ACHN (cell line): ENCODE results near the gene PDE6B.

ENCODE experiments used
- DNase-seq: peaks from one replicate; pipeline ENCODE4 v3.0.0-alpha.2; 2015
- in situ Hi-C: cut with HindIII; loops from 2 replicates; pipeline ENCODE4 v1.10.0; 2017; ENCODE audit warnings: low sequenced_read_pairs, low pct_ligation_motif_present, low pct_unique_long_range_greater_than_20kb

The PDE6B gene

DNA sequence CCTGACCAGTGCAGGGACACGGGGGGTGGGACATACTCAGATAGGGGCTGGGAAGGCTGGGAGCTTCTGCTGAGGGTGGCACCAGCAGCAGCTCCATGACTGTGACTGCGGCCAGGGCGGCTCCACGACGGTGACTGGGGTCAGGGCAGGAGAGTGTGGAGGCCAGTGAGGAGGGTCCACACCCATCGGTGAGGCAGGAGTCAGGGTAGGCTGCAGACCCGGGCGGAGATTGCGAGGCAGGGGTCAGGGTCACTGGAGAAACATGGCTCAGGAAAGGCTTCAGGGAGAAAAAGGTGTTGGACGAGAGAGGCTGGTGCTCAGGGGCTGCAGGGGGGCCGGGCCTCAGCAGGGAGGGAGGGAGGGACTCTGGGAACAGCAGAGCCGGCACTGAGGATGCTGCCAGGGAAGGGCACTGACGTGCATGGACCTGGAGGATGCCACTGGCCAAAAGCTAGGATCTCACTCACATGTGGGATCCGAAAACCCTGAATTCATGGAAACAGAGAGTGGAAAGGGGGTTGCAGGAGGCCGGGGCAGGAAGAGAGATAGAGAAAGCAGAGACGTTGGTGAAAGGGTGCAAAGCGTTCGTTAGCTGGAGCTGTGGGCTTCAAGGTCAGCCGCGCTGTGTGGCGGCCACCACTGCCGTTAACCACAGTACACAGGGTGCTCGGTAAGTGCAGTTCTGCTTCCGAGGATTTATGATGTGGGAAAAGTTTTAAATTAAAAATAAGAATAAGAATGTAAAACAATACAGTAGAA lies 26.7 kb downstream of the PDE6B start:
- no peak for DNase-seq
- in situ Hi-C loops, result no loop called here

DNA sequence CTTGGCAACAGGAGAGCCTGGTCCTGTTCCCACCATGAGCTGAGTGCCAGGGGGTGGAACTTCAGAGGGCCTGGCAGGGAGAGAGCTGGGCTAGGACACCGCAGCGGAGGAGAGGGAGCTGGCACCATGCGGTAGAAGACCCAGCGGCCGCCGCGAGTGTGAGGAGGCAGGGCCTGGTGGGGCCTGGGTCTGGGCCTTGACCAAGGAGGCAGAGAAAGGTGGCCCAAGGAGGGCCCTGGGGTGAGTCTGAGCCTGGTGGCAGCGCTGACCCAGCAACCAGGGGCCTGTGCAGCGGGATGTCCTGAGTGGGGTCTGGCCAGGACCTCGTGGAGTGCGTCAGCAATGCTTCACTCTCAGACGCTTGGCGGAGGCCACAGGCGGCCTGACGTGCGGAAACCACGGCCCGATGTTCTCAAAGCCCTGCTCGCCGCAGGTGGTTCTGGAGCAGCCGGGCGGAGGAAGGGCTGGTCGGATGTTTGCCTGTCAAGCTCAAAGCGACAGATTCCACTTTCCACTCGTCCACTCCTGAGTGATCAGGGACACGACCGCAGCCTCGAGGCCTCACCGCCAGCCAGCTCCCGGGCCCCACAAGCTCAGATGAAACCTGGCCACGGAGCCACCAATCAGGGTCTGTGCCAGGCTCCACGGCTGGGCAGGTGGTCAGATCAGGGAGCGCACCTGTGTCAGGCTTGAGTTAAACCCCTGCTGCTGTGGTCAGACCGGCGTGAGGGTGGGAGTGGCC lies 27.9 kb downstream of the PDE6B start:
- in situ Hi-C loops, result no loop called here
- no peak for DNase-seq

DNA sequence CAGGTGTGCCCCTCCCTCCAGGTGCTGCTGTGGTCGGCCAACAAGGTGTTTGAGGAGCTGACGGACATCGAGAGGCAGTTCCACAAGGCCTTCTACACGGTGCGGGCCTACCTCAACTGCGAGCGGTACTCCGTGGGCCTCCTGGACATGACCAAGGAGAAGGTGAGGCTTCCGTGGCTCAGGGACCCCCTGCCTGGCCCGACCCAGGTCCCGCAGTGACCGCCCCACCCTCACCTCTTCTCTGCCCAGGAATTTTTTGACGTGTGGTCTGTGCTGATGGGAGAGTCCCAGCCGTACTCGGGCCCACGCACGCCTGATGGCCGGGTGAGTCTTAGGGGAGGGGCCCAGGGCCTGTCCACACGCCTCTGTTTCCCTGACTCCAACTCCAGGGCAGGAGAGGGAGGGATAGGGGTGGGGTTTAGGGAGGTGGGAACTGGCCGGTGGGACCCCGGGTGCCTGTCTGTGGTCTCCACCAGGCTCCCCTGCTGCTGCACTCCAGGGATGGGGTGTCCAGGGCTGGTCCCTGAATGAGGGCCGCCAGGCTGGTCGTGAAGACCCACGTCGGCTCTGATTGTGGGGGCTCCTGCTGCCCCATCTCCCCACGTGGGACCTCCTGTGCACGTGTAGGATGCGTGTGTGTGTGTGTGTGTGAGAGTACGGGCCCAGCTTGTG lies 28.6 kb downstream of the PDE6B start:
- no peak for DNase-seq
- in situ Hi-C loops, result no loop called here

DNA sequence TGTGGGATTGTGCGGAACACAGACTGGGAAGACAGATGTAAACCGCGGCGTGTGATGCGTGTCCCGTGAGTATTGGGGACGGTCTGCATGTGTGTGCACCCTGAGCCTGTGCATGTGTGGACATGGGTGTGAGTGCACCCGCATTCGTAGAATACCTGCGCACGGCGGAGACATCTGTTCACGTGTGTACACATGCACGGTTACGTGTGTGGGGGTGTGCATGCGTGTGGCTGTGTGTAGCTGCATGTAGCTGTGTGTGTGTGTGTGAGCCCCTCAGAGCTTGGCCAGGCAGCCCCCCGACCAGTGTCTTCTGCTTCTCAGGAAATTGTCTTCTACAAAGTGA lies 29.1 kb downstream of the PDE6B start:
- in situ Hi-C loops, result no loop called here
- no peak for DNase-seq

DNA sequence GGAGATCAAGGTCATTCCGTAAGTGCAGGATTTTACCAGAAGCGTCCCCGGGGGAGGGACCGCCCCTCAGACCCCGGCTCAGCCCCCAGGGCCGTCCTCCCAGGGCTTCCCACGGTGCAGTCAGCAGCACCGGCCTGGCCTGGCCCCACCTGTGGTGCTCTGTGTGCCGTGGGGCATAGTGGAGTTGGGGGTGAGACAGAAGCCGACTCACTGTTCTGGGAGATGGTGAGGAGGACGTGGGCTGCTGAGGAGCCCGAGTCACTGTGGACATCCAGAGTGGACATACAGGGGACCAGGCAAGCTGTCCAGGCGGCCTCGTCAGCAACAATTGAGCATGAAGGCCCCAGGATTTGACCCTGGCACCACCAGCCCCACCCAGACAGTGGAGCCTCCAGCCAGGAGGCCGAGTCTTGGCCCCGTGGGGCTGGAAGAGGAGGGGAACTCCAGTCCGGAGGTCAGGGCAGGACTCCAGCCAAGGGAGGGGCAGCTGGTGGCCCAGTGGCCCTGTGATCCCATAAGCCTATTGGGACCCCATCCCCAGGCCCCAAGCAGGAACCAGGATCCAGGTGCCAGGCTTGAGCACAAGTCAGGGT lies 29.6 kb downstream of the PDE6B start:
- no peak for DNase-seq
- in situ Hi-C loops, result no loop called here

DNA sequence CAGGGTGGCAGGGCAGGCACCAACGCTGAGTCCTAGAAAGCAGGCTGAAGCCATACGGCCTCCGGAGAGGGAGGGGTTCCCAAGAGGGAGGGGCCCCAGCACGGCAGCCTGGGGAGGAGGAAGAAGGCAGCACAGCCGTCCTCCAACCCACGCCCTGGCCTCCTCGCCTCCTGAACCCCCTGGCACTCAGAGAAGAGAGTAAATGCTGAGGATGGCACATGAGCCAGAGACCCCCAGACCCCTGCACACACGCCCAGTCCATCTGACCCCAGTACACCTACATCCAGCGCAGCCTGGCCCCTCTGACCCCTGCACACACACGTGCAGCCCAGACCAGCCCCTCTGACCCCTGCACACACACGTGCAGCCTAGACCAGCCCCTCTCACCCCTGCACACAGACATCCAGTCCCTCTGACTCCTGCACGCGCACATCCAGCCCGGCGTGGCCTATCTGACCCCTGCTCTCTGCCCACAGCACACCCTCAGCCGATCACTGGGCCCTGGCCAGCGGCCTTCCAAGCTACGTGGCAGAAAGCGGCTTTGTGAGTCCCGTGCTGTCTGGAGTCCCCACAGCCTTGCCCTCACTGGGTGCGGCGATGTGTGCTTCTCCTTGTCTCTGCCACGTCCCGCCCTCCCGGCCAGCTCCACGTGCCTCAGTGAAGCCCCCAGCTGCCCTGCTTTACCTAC lies 30.2 kb downstream of the PDE6B start:
- DNase-seq, result no peak
- in situ Hi-C loops, result no loop called here

DNA sequence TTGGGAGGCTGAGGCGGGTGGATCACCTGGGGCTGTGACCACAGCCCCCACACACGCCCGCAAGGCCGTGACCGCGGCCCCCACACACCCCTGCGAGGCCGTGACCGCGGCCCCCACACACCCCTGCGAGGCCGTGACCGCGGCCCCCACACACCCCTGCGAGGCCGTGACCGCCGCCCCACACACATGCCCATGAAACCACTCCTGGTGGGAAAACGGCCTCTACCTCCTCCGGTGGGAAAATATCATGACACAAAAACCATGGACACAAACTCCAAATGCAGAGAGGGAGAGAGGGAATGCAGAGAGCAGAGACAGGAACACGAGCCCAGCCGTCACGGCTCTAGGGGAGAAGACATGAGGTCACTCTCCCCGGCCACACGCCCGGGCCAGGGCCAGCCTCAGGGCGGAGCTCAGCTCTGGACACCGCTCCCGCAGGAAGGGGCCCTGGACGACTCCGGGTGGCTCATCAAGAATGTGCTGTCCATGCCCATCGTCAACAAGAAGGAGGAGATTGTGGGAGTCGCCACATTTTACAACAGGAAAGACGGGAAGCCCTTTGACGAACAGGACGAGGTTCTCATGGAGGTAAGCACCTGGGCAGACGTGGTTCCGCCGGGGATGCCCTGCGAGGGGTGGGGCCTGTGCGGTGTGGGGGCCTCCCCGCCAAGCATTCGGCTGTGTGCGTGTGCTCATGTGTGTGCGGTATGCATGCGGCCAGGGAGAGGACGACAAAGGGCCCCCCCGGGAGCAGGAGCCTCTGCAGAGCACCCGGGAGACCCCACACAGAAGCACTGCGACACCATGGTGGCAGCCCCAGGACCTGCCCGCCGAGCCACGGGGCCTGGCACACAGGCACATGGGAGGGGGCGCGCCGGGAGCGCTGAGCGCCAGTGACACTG lies 31.3 kb downstream of the PDE6B start:
- in situ Hi-C loops, result no loop called here
- no peak for DNase-seq

DNA sequence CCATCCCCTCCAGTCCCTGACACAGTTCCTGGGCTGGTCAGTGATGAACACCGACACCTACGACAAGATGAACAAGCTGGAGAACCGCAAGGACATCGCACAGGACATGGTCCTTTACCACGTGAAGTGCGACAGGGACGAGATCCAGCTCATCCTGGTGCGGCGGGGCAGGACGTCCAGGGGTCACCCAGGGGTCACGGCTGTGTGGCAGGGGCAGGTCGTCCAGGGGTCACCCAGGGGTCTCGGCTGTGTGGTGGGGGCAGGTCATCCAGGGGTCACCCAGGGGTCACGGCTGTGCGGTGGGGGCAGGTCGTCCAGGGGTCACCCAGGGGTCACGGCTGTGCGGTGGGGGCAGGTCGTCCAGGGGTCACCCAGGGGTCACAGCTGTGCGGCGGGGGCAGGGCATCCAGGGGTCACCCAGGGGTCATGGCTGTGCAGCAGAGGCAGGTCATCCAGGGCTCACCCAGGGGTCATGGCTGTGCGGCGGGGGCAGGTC lies 32.0 kb downstream of the PDE6B start:
- DNase-seq, result no peak
- in situ Hi-C loops, result no loop called here

DNA sequence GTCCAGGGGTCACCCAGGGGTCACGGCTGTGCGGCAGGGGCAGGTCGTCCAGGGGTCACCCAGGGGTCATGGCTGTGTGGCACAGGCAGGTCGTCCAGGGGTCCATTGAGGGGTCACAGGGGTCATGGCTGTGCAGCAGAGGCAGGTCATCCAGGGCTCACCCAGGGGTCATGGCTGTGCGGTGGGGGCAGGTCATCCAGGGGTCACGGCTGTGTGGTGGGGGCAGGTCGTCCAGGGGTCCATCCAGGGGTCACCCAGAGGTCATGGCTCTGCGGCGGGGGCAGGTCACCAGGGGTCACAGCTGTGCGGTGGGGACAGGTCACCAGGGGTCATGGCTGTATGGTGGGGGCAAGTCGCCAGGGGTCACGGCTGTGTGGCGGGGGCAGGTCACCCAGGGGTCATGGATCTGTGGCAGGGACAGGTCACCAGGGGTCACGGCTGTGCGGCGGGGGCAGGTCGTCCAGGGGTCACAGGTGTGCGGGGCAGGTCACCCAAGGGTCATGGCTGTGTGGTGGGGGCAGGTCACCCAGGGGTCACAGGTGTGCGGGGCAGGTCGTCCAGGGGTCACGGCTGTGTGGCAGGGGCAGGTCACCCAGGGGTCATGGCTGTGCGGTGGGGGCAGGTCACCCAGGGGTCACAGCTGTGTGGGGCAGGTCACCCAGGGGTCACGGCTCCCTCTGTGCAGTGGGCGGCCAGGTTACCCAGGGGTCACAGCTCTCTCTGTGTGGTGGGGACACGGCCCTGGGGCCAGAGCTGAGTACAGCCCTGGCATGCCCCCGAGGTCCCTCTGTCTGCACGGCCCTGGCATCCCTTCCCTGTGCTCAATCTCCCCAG lies 32.7 kb downstream of the PDE6B start:
- in situ Hi-C loops, result no loop called here
- no peak for DNase-seq

DNA sequence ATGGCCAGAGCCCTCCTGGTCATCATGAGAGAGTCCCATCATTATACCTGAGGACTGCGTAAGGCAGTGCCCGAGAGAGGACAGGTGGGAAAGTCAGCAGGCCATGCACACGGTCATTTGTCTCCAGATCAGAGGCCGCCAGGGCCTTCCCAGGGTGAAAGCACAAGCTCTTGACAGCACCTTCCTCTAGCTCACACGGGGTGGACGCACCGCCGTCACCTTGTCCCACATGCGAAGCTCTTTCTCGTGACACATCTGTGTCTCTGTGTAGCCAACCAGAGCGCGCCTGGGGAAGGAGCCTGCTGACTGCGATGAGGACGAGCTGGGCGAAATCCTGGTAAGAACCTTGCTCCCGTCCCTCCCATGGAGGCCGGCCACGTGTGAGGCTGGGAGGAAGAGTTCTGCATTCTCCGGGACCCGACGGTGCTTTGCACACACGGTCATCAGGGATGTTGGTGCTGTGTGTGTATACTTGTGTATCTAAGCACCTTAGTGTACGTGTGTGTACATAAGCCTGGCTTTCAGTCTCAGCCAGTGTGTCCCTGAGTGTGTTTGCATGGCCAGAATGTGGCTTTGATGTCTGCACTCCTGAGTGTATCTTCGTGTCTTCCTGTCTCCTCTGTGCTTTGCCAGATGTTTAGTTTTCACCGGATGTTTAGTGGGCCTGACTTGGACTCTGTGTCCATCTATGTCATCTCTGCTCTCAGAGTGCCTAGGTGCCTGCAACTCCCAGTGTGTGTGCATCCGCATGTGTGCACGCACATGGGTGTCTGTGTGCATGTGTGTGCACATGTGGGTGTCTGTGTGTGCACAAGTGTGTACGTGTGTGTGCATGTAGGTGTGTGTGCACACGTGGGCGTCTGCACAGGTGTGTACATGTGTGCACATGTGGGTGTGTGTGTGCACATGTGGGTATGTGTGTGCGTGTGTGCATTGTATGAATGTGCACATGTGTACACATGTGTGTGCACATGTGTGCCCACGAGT lies 33.6 kb downstream of the PDE6B start:
- in situ Hi-C loops, result no loop called here

DNA sequence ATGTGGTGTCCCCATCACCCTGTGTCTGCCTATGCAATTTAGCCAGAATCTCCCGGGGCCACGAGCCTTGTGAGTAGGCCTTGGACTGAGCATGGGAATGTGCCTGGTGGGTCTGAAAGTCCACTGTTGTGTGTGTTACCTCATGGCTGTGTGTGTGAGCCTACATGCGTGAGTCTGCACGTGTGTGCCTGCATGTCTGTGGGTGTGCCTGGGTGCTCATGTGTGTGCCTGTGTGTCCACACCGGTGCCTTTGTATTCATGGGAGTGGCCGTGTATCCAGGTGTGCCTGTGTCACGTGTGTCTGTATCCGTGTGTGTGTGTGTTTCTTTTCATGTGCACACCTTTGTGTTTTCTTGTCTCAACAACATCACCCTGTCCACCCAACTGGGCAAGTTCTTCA lies 34.5 kb downstream of the PDE6B start:
- DNase-seq, result no peak
- in situ Hi-C loops, result no loop called here

More for the DNA sequence above, 33.6 kb downstream of the PDE6B start:
- no peak for DNase-seq

DNA sequence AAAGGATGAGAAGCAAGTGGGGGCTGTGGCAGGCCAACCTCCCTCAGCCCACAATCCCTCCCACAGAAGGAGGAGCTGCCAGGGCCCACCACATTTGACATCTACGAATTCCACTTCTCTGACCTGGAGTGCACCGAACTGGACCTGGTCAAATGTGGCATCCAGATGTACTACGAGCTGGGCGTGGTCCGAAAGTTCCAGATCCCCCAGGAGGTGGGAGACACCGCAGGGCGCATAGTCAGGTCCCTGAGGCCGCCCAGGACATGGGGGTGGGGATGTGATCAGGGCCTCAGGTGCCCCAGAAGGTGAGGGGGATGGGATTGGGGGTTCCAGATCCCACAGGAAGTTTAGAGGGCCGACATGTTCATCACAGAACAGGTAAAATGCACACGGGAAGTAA lies 35.0 kb downstream of the PDE6B start:
- no peak for DNase-seq
- in situ Hi-C loops, result no loop called here

DNA sequence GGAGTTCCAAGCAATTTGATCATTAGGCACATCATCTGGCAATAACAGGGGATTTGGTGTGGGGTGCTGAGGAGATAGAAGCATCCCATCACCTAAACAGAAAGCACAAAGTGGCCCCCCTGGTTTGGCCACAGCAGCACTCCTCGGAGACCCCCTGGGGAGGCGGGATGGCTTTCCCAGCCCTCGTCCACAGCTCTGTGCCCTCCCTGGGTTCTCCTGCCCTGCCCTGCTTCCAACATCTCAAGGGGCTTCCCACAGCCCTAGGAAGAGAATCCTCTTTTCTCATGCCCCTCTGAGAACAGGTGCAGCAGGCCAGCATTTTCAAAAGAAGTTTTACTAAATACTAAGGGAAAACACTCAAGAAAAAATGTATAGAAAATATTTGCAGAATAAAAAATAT lies 35.9 kb downstream of the PDE6B start:
- DNase-seq, result no peak
- in situ Hi-C loops, result no loop called here

DNA sequence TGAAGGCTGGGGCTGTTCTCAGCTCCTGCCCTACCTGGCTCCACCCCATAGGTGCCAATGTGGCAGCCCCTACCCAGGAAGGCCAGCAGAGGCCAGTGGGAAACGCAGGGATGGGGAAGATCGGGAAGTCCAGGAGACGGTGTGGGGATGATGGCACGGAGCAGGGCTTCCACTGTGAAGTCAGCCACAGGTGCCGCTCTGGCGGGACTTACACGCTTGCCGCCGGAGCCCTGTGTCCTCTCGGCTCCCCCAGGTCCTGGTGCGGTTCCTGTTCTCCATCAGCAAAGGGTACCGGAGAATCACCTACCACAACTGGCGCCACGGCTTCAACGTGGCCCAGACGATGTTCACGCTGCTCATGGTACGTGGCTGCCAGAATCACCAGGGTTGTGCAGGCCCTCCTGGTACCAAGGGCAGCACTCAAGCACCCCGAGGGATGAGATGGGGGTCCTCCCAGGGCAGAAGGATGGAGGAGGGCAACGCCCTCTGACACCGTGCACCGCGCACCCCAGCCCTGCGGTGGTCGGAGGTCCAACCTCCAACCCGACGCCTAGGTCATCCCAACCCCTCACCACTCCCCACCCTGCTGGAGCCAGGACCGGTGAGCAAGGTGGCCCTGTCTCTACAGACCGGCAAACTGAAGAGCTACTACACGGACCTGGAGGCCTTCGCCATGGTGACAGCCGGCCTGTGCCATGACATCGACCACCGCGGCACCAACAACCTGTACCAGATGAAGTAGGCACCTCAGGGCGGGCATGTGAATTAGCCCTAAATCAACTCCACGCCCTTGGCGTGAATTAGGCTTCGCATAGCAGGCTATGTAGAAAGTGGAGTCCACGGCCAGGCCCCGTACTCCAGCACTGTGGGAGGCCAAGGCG lies 36.7 kb downstream of the PDE6B start:
- in situ Hi-C loops, result no loop called here
- DNase-seq, result no peak

DNA sequence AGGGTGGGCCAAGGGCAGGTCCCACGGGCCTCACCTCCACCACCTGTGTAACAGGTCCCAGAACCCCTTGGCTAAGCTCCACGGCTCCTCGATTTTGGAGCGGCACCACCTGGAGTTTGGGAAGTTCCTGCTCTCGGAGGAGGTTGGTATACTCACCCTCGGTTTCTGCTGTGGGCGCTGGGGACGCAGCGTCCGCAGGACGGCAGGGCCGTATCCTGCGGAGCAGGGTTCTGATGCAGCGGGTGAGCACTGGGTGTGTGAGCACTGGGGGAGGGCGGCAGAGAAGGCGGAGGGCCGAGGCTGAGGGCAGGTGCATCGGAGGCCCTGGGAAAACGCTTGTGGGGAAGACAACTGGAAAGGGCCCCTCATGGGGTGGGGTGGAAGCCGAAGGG lies 37.7 kb downstream of the PDE6B start:
- in situ Hi-C loops, result no loop called here
- DNase-seq, result no peak
